Mesendoderm (in vitro differentiated cells): Measurements from ENCODE around the gene AQP1.

Experiments used
- DNase-seq: peaks from one replicate; pipeline ENCODE4 v3.0.0; 2013
- H2AK5ac ChIP-seq: 2 replicates; pipeline ENCODE4 v1.6.1; 2013; ENCODE audit warnings: low read length, inconsistent platforms
- H2BK120ac ChIP-seq: 2 replicates; pipeline ENCODE4 v1.6.1; 2013; ENCODE audit warnings: low read depth, mild to moderate bottlenecking, low read length, moderate library complexity, mixed read lengths
- H2BK15ac ChIP-seq: replicated peaks from 2 replicates; pipeline ENCODE4 v1.6.1; 2013; ENCODE audit warnings: low read depth, mild to moderate bottlenecking, moderate library complexity
- H2BK5ac ChIP-seq: 2 replicates; pipeline ENCODE4 v1.6.1; 2013; ENCODE audit warnings: low read length, inconsistent platforms
- H3K18ac ChIP-seq: 2 replicates; pipeline ENCODE4 v1.6.1; 2013; ENCODE audit warnings: mild to moderate bottlenecking, low read length, mixed read lengths
- H3K23ac ChIP-seq: one replicate; pipeline ENCODE4 v1.6.1; 2013; ENCODE audit warnings: low read length
- H3K27ac ChIP-seq: 2 replicates; pipeline ENCODE4 v1.5.1; 2013; ENCODE audit warnings: low read depth, mild to moderate bottlenecking, inconsistent platforms, low read length, moderate library complexity
- H3K27me3 ChIP-seq: 2 replicates; pipeline ENCODE4 v1.6.1; 2013; ENCODE audit warnings: low read length, control low read depth, mild to moderate bottlenecking, inconsistent platforms; ENCODE audit not compliant: insufficient read depth, poor library complexity
- H3K36me3 ChIP-seq: 2 replicates; pipeline ENCODE4 v1.6.1; 2013; ENCODE audit warnings: low read length, inconsistent platforms; ENCODE audit not compliant: control insufficient read depth, insufficient read depth
- H3K4ac ChIP-seq: one replicate; pipeline ENCODE4 v1.6.1; 2013; ENCODE audit warnings: low read depth, mild to moderate bottlenecking, low read length, moderate library complexity
- H3K4me1 ChIP-seq: 2 replicates; pipeline ENCODE4 v1.6.1; 2013; ENCODE audit warnings: low read depth, low read length, inconsistent platforms; ENCODE audit not compliant: control insufficient read depth
- H3K4me2 ChIP-seq: 2 replicates; pipeline ENCODE4 v1.6.1; 2013; ENCODE audit warnings: low read length
- H3K4me3 ChIP-seq: 2 replicates; pipeline ENCODE4 v1.5.1; 2013; ENCODE audit warnings: mild to moderate bottlenecking, low read length
- H3K56ac ChIP-seq: one replicate; pipeline ENCODE4 v1.6.1; 2013; ENCODE audit warnings: low read length
- H3K79me1 ChIP-seq: 2 replicates; pipeline ENCODE4 v1.6.1; 2013; ENCODE audit warnings: low read length, inconsistent platforms
- H3K79me2 ChIP-seq: 2 replicates; pipeline ENCODE4 v1.6.1; 2013; ENCODE audit warnings: mild to moderate bottlenecking, low read length; ENCODE audit not compliant: control insufficient read depth, insufficient read depth
- H3K9ac ChIP-seq: 2 replicates; pipeline ENCODE4 v1.6.1; 2013; ENCODE audit warnings: low read length, inconsistent platforms
- H4K5ac ChIP-seq: one replicate; pipeline ENCODE4 v1.6.1; 2013; ENCODE audit warnings: low read length
- H4K8ac ChIP-seq: one replicate; pipeline ENCODE4 v1.6.1; 2013; ENCODE audit warnings: low read depth, mild to moderate bottlenecking, control low read depth, low read length, moderate library complexity
- whole genome bisulfite sequencing: extraction: QIAGEN DNeasy Blood & Tissue Kit; methylation state at CpG from one replicate; pipeline ENCODE4 v1.1.7; 2013; ENCODE audit warnings: low lambda C conversion rate, missing lambda C conversion rate; ENCODE audit not compliant: insufficient coverage; ENCODE audit errors: extremely low coverage; 5-methylcytosine and 5-hydroxymethylcytosine counted together

AQP1 gene

GRCh38 chr7:30920021-30920583, 8.4 kb downstream of the AQP1 start:
- Histone ChIP-seq H3K79me2 (no peaks in the 10 kb centered on the region), H3K56ac (no peak overlapping the region)

GRCh38 chr7:30920584-30921539, 9.2 kb downstream of the AQP1 start:
- H3K27ac ChIP-seq: no peak overlapping the region
- H3K79me2 ChIP-seq: no peaks in the 10 kb centered on the region
- H2BK5ac ChIP-seq: no peak overlapping the region
- H3K18ac ChIP-seq: no peak overlapping the region
- no peak overlapping the region for H3K23ac ChIP-seq
- H2AK5ac ChIP-seq: no peak overlapping the region
- no peaks in the 10 kb centered on the region for H3K4me1 ChIP-seq
- H3K9ac ChIP-seq: no peak overlapping the region
- no peak overlapping the region for H3K4me3 ChIP-seq
- no peaks in the 10 kb centered on the region for H3K36me3 ChIP-seq
- no peaks in the 10 kb centered on the region for H3K79me1 ChIP-seq
- no peak overlapping the region for H3K56ac ChIP-seq
- H4K8ac ChIP-seq: no peak overlapping the region
- H2BK15ac ChIP-seq: no peak overlapping the region
- no peak overlapping the region for H3K4ac ChIP-seq
- H3K4me2 ChIP-seq: no peak overlapping the region
- WGBS: no CpG with 5 or more reads among the region's 9 CpGs
- H2BK120ac ChIP-seq: no peak overlapping the region
- no peak overlapping the region for H4K5ac ChIP-seq
- H3K27me3 ChIP-seq: no peaks in the 10 kb centered on the region
- peak; percentile 40 for DNase-seq

More at GRCh38 chr7:30920021-30920583, 8.4 kb downstream of the AQP1 start:
- no peak overlapping the region for H3K23ac ChIP-seq
- no peak overlapping the region for H2AK5ac ChIP-seq
- H2BK5ac ChIP-seq: no peak overlapping the region
- WGBS: no CpG with 5 or more reads among the region's 11 CpGs
- no peak overlapping the region for H3K4me2 ChIP-seq
- no peaks in the 10 kb centered on the region for H3K27me3 ChIP-seq
- H3K9ac ChIP-seq: no peak overlapping the region
- no peak overlapping the region for H4K5ac ChIP-seq
- H3K79me1 ChIP-seq: no peaks in the 10 kb centered on the region
- no peak overlapping the region for H3K4me3 ChIP-seq
- H2BK120ac ChIP-seq: no peak overlapping the region
- no peak overlapping the region for H4K8ac ChIP-seq
- no peak overlapping the region for H2BK15ac ChIP-seq
- no peaks in the 10 kb centered on the region for H3K36me3 ChIP-seq
- H3K27ac ChIP-seq: no peak overlapping the region
- no peak overlapping the region for H3K18ac ChIP-seq
- DNase-seq: no peak
- no peaks in the 10 kb centered on the region for H3K4me1 ChIP-seq
- no peak overlapping the region for H3K4ac ChIP-seq

- peak overlapping the region; percentile 15 for H3K56ac ChIP-seq
- H3K4me2 ChIP-seq: no peak overlapping the region
- H2AK5ac ChIP-seq: no peak overlapping the region
- no peaks in the 10 kb centered on the region for H3K27me3 ChIP-seq
- H3K27ac ChIP-seq: no peak overlapping the region
- no peak for DNase-seq
- H3K23ac ChIP-seq: no peak overlapping the region
- no peaks in the 10 kb centered on the region for H3K36me3 ChIP-seq
- H3K4me1 ChIP-seq: no peaks in the 10 kb centered on the region
- H3K4me3 ChIP-seq: no peak overlapping the region
- no peaks in the 10 kb centered on the region for H3K79me2 ChIP-seq
- no peak overlapping the region for H2BK120ac ChIP-seq
- no peaks in the 10 kb centered on the region for H3K79me1 ChIP-seq
- H3K4ac ChIP-seq: no peak overlapping the region
- no peak overlapping the region for H3K9ac ChIP-seq
- no peak overlapping the region for H2BK5ac ChIP-seq
- H4K8ac ChIP-seq: no peak overlapping the region
- no peak overlapping the region for H4K5ac ChIP-seq
- no peak overlapping the region for H3K18ac ChIP-seq
- WGBS: no CpG with 5 or more reads among the region's 19 CpGs
- no peak overlapping the region for H2BK15ac ChIP-seq
Observed at GRCh38 chr7:30921540-30922401, 10.1 kb downstream of the AQP1 start.

DNA sequence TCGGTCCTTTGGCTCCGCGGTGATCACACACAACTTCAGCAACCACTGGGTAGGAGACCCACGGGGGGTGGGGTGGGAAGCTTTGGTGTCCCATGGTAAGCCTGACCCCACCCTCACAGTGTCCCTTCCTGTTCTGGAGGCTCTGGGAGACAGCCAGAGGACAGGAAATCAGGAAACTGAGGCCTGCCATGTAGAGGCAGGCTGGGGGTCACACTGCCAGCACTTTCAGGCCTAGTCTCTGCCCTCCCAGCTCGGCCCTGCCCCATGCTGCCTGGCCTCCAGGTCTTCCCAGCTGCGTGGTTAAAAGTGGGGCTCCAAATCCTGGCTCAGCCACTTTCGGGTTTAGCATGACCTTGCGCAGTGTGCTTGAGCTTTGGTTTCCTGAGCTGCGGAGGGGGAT, 10.9 kb downstream of the AQP1 start:
- no peak overlapping the region for H3K27ac ChIP-seq
- no peaks in the 10 kb centered on the region for H3K27me3 ChIP-seq
- H3K4me2 ChIP-seq: no peak overlapping the region
- WGBS: no CpG with 5 or more reads among the region's 9 CpGs
- H2AK5ac ChIP-seq: no peak overlapping the region
- H3K9ac ChIP-seq: no peak overlapping the region
- H4K5ac ChIP-seq: no peak overlapping the region
- DNase-seq: no peak
- H3K18ac ChIP-seq: no peak overlapping the region
- H3K4ac ChIP-seq: no peak overlapping the region
- H3K4me3 ChIP-seq: no peak overlapping the region
- no peak overlapping the region for H3K23ac ChIP-seq
- no peak overlapping the region for H3K56ac ChIP-seq
- no peak overlapping the region for H2BK15ac ChIP-seq
- no peak overlapping the region for H2BK120ac ChIP-seq
- no peak overlapping the region for H2BK5ac ChIP-seq
- no peak overlapping the region for H4K8ac ChIP-seq
- H3K36me3 ChIP-seq: no peaks in the 10 kb centered on the region
- H3K79me1 ChIP-seq: no peaks in the 10 kb centered on the region
- no peaks in the 10 kb centered on the region for H3K79me2 ChIP-seq
- no peaks in the 10 kb centered on the region for H3K4me1 ChIP-seq

GRCh38 chr7:30923009-30923773, 11.5 kb downstream of the AQP1 start:
- no peaks in the 10 kb centered on the region for H3K79me2 ChIP-seq
- H2BK5ac ChIP-seq: no peak overlapping the region
- H3K56ac ChIP-seq: no peak overlapping the region
- no peak overlapping the region for H4K8ac ChIP-seq
- no peaks in the 10 kb centered on the region for H3K36me3 ChIP-seq
- no peak overlapping the region for H2BK120ac ChIP-seq
- no CpG with 5 or more reads among the region's 19 CpGs for WGBS
- no peaks in the 10 kb centered on the region for H3K79me1 ChIP-seq
- H3K27me3 ChIP-seq: no peaks in the 10 kb centered on the region
- no peak overlapping the region for H4K5ac ChIP-seq
- H3K27ac ChIP-seq: no peak overlapping the region
- DNase-seq: no peak
- H2BK15ac ChIP-seq: no peak overlapping the region
- H3K4me2 ChIP-seq: no peak overlapping the region
- no peak overlapping the region for H3K18ac ChIP-seq
- no peak overlapping the region for H3K9ac ChIP-seq
- no peak overlapping the region for H3K4me3 ChIP-seq
- no peak overlapping the region for H2AK5ac ChIP-seq
- H3K4ac ChIP-seq: no peak overlapping the region
- no peaks in the 10 kb centered on the region for H3K4me1 ChIP-seq
- no peak overlapping the region for H3K23ac ChIP-seq
